ENCODE measurements around the gene RNF157. TPM values are rescaled to one million over a fixed set of nuclear protein-coding genes. Genes with fewer than 3 reads are reported as not detected.

Gene RNF157
- total RNA-seq (2022; extraction: Qiagen RNA extraction) = 5.1 to 6.0 TPM (median 5.7 TPM) in 5 replicates

GRCh38 chr17:76240461-76241203, at the start of gene RNF157:
RNF157 (minus strand) TSS chr17:76240493; CDS start chr17:76240240, 253 bp downstream.

DNA sequence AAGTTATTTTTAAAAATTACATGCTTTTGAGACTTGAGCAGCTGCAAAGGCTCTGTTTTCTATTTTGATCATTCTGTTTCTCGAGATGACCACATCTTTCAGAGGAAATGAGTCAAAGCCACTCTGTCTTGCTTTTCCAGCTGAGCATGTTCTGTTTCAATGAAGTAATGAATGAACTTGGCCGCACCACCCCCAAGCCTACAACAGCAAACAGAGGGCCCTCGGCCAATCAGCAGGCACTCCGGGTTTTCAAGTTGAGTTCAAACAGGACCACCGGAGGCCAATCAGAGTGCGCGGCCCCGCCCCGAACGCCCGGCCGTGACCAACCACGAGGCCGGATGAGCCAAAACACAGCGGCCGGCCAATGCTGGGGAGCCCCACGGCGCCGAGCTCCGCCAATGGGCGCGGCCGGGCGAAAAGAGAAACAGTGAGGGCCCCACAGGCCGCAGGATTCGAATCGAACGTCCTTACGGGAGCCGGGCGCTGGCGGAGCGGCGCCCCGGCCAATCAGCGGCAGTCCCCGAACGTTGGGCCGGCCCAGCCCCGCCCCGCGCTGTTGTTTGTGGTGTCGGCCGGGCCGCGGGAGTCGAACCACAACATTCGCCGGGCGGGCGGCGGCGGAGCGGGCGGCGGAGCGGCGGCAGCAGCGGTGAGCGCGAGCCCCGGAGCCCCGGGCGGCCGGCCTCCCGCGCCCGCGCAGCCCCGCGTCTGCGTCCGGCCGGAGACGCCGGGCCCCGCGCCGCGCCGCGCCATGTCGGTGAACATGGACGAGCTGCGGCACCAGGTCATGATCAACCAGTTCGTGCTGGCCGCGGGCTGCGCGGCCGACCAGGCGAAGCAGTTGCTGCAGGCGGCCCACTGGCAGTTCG, 24.7 kb upstream of the RNF157 start, which contains the start of gene UBALD2:
UBALD2 (plus strand) TSS at position 594 of the 869 bp plus-strand sequence; CDS start at position 752, 158 bp downstream.

GRCh38 chr17:76141212-76142038, 98.9 kb downstream of the RNF157 start, which contains the start of gene FOXJ1:
FOXJ1 (minus strand) TSS chr17:76141245; CDS start chr17:76140395, 850 bp downstream.

DNA sequence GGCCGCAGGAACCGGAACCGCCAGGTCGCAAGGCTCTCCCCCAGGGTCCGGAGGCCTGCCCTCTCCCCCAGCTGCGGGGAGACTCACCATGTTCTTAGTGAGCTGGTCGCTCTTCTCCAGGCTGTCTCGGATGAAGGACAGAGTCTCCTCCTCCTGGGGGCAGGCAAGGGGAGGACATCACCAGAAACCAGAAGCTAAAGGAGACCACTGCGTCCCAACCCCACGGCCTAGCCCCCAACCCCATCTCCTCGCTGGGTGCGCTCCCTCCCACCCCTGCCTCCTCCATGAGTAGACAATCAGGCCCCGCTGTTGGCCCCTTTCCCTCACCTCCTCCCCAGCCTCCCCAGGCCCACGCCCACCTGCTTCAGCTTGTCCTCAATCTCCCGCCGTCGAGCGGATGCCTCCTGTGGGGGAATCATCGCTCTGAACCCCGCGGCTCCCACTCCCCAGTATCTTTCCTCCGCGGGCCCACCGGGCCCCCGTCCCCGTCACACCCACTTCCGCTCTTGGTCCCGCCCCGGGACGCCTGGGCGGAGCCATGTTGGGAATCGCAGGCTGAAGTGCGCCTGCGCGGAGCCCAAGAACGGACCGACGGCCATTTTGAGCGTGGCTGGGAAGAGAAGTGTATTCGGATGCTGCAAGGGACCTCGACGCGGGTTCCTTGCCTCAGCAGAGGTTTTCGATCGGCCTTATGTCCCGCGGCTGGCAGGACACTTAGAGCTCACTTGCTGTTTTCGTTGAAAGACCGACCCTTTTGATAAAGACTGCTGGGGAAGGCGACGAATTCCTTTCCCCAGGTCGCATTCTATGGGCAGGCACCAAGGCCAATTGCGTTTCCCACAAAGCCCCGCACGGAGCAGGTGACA, 136.8 kb downstream of the RNF157 start, which contains the start of gene EXOC7:
EXOC7 (minus strand) TSS at position 514 of the 866 bp plus-strand sequence; CDS start at position 419, 95 bp downstream.

Other genes starting within 250 kb of the RNF157 start
- 3.0 to 5.5 TPM (median 5.4 TPM) in 5 replicates for gene CDK3, start 239.6 kb downstream of the RNF157 start, total RNA-seq (2022; extraction: Qiagen RNA extraction)
- 12.0 to 19.5 TPM (median 18.2 TPM) in 5 replicates for gene EVPL, start 213.2 kb downstream of the RNF157 start, total RNA-seq (2022; extraction: Qiagen RNA extraction)
- gene SRP68, start 168.0 kb downstream of the RNF157 start, total RNA-seq (2022; extraction: Qiagen RNA extraction) = 80.7 to 88.7 TPM (median 82.3 TPM) in 5 replicates
- gene GALR2, start 165.7 kb downstream of the RNF157 start, total RNA-seq (2022; extraction: Qiagen RNA extraction) = 0.53 to 2.2 TPM (median 1.5 TPM) in 5 replicates
- 0.16 to 0.35 TPM (median 0.29 TPM) in 5 replicates for gene ZACN, start 161.3 kb downstream of the RNF157 start, total RNA-seq (2022; extraction: Qiagen RNA extraction)
- 55.3 to 69.2 TPM (median 63.5 TPM) in 5 replicates for gene EXOC7, start 136.7 kb downstream of the RNF157 start, total RNA-seq (2022; extraction: Qiagen RNA extraction)
- gene FOXJ1, start 99.2 kb downstream of the RNF157 start, total RNA-seq (2022; extraction: Qiagen RNA extraction) = 0.21 to 0.50 TPM (median 0.40 TPM) in 5 replicates
- 43.1 to 93.0 TPM (median 88.6 TPM) in 5 replicates for gene UBALD2, start 24.9 kb upstream of the RNF157 start, total RNA-seq (2022; extraction: Qiagen RNA extraction)
- 0.83 to 1.7 TPM (median 1.2 TPM) in 5 replicates for gene QRICH2, start 67.8 kb upstream of the RNF157 start, total RNA-seq (2022; extraction: Qiagen RNA extraction)
- 53.3 to 68.3 TPM (median 63.3 TPM) in 5 replicates for gene PRPSAP1, start 113.4 kb upstream of the RNF157 start, total RNA-seq (2022; extraction: Qiagen RNA extraction)
- gene SPHK1, start 144.1 kb upstream of the RNF157 start, total RNA-seq (2022; extraction: Qiagen RNA extraction) = 41.3 to 64.7 TPM (median 57.3 TPM) in 5 replicates
- 26.0 to 35.9 TPM (median 34.4 TPM) in 5 replicates for gene UBE2O, start 212.7 kb upstream of the RNF157 start, total RNA-seq (2022; extraction: Qiagen RNA extraction)
- 0.15 to 0.33 TPM (median 0.22 TPM) in 5 replicates for gene AANAT, start 227.1 kb upstream of the RNF157 start, total RNA-seq (2022; extraction: Qiagen RNA extraction)